ENCODE data around the gene R3HCC1L. TPM values are rescaled to one million over a fixed set of nuclear protein-coding genes. Genes with fewer than 3 reads are reported as not detected.

The R3HCC1L gene
- 7.8 and 11.4 TPM in 2 replicates for total RNA-seq

GRCh38 chr10:98134431-98135221 lies at the start of gene R3HCC1L:
TSS of gene R3HCC1L (plus strand) at chr10:98134657. CDS start at chr10:98208115, 73,458 bp downstream.
- peak; percentile 39 for DNase-seq (ENCODE audit: extremely low read depth, low read depth, low spot score)

GRCh38 chr10:98085238-98085637 lies 49.2 kb upstream of the R3HCC1L start:
- no peak for DNase-seq (ENCODE audit: extremely low read depth, low read depth, low spot score)

GRCh38 chr10:98086837-98087708 lies 47.4 kb upstream of the R3HCC1L start:
- DNase-seq (ENCODE audit: extremely low read depth, low read depth, low spot score), result no peak

- DNase-seq (ENCODE audit: extremely low read depth, low read depth, low spot score), result no peak
Observed at GRCh38 chr10:98088186-98088971, 46.1 kb upstream of the R3HCC1L start.

- DNase-seq (ENCODE audit: extremely low read depth, low read depth, low spot score), result no peak
Observed at GRCh38 chr10:98090822-98091221, 43.6 kb upstream of the R3HCC1L start.

- no peak for DNase-seq (ENCODE audit: extremely low read depth, low read depth, low spot score)
Observed at GRCh38 chr10:98096316-98096715, 38.1 kb upstream of the R3HCC1L start.

GRCh38 chr10:98096731-98097130 lies 37.7 kb upstream of the R3HCC1L start:
- DNase-seq (ENCODE audit: extremely low read depth, low read depth, low spot score), result no peak

GRCh38 chr10:98097175-98097574 lies 37.3 kb upstream of the R3HCC1L start:
- no peak for DNase-seq (ENCODE audit: extremely low read depth, low read depth, low spot score)

- DNase-seq (ENCODE audit: extremely low read depth, low read depth, low spot score), result no peak
Observed at GRCh38 chr10:98097616-98098015, 36.8 kb upstream of the R3HCC1L start.

GRCh38 chr10:98098247-98098646 lies 36.2 kb upstream of the R3HCC1L start:
- no peak for DNase-seq (ENCODE audit: extremely low read depth, low read depth, low spot score)

GRCh38 chr10:98100476-98100875 lies 34.0 kb upstream of the R3HCC1L start:
- DNase-seq (ENCODE audit: extremely low read depth, low read depth, low spot score), result no peak

GRCh38 chr10:98101366-98101765 lies 33.1 kb upstream of the R3HCC1L start:
- no peak for DNase-seq (ENCODE audit: extremely low read depth, low read depth, low spot score)

GRCh38 chr10:98104125-98104524 lies 30.3 kb upstream of the R3HCC1L start:
- DNase-seq (ENCODE audit: extremely low read depth, low read depth, low spot score), result no peak

GRCh38 chr10:98106531-98106930 lies 27.9 kb upstream of the R3HCC1L start:
- no peak for DNase-seq (ENCODE audit: extremely low read depth, low read depth, low spot score)

- DNase-seq (ENCODE audit: extremely low read depth, low read depth, low spot score), result no peak
Observed at GRCh38 chr10:98107644-98108430, 26.6 kb upstream of the R3HCC1L start.

GRCh38 chr10:98110356-98110755 lies 24.1 kb upstream of the R3HCC1L start:
- no peak for DNase-seq (ENCODE audit: extremely low read depth, low read depth, low spot score)

GRCh38 chr10:98115031-98115787 lies 19.2 kb upstream of the R3HCC1L start:
- DNase-seq (ENCODE audit: extremely low read depth, low read depth, low spot score), result no peak

GRCh38 chr10:98119891-98120290 lies 14.6 kb upstream of the R3HCC1L start:
- DNase-seq (ENCODE audit: extremely low read depth, low read depth, low spot score), result no peak

- no peak for DNase-seq (ENCODE audit: extremely low read depth, low read depth, low spot score)
Observed at GRCh38 chr10:98125940-98126631, 8.4 kb upstream of the R3HCC1L start.

All from glomerular endothelial cell (primary cell).